ENCODE measurements around the gene GALNT15.

- TF ChIP-seq EZH2phosphoT487 (IDR thresholded peaks at IDR 0.05; ENCODE audit: borderline replicate concordance, low read depth) (no peak), CTCF (IDR thresholded peaks at IDR 0.05) (peak; percentile 66)
Measured at GRCh38 chr3:16249336-16249735, 74.9 kb downstream of the GALNT15 start.
